Activated naive CD4-positive, alpha-beta T cell treated with anti-CD3 and anti-CD28 coated beads for 36 hours (primary cell): ENCODE measurements around the gene CDK15. TPM values are rescaled to one million over a fixed set of nuclear protein-coding genes. Genes with fewer than 3 reads are reported as not detected.
"Not testable (repeated sequence)": the region's sequence is repeated elsewhere in the genome, so short reads cannot be mapped to it uniquely, and the experiment has no call there.

Experiments
- CTCF ChIA-PET: fragments of 350-600 bp; sonication (Branson Sonifier 250); formaldehyde crosslinking; loops from one replicate; lab custom pipeline; 2021; ENCODE audit warnings: antibody characterized with exemption; lab: Charles Lee
- DNase-seq: peaks from one replicate; pipeline ENCODE4 v3.0.0-alpha.2; 2020
- H3K27ac Mint-ChIP-seq: one replicate; pipeline ENCODE4 v1.8.0; 2021; ENCODE audit warnings: mild to moderate bottlenecking, mixed read lengths
- H3K27me3 Mint-ChIP-seq: one replicate; pipeline ENCODE4 v1.8.0; 2021; ENCODE audit warnings: low read depth, mixed read lengths
- H3K36me3 Mint-ChIP-seq: one replicate; pipeline ENCODE4 v1.8.0; 2021; ENCODE audit warnings: low read depth, mixed read lengths
- H3K4me1 Mint-ChIP-seq: one replicate; pipeline ENCODE4 v1.8.0; 2021; ENCODE audit warnings: low read depth, mixed read lengths
- H3K4me3 Mint-ChIP-seq: one replicate; pipeline ENCODE4 v1.8.0; 2021; ENCODE audit warnings: mild to moderate bottlenecking, moderate library complexity, mixed read lengths
- H3K9me3 Mint-ChIP-seq: one replicate; pipeline ENCODE4 v1.8.0; 2021; ENCODE audit warnings: mixed read lengths
- intact Hi-C: fragments of 100-400 bp; cut with micrococcal nuclease; formaldehyde crosslinking; loops from one replicate; pipeline ENCODE4 v1.15.1; 2023
- total RNA-seq, 2 experiments: library from RNA; stranded (reverse); gene quantifications; one replicate each; pipeline ENCODE4 v1.2.3, GENCODE V29; 2021

The CDK15 gene
- total RNA-seq, 2 experiments from 2014 or later, result not detected

GRCh38 chr2:201839727-201840126, 33.4 kb downstream of the CDK15 start:
- CTCF ChIA-PET, result no interaction called here
- peaks cover 4% of the 10 kb centered on the region for H3K36me3 Mint-ChIP-seq
- intact Hi-C loops, result no loop called here
- H3K4me1 Mint-ChIP-seq, result no peaks in the 10 kb centered on the region
- no peak for DNase-seq
- no peak overlapping the region for H3K27ac Mint-ChIP-seq
- no peaks in the 10 kb centered on the region for H3K27me3 Mint-ChIP-seq
- no peak overlapping the region for H3K4me3 Mint-ChIP-seq
- peaks cover 6% of the 10 kb centered on the region for H3K9me3 Mint-ChIP-seq

GRCh38 chr2:201840726-201841125, 34.4 kb downstream of the CDK15 start:
- peaks cover 4% of the 10 kb centered on the region for H3K36me3 Mint-ChIP-seq
- no peaks in the 10 kb centered on the region for H3K4me1 Mint-ChIP-seq
- H3K4me3 Mint-ChIP-seq, result no peak overlapping the region
- CTCF ChIA-PET, result no interaction called here
- no peak overlapping the region for H3K27ac Mint-ChIP-seq
- no peaks in the 10 kb centered on the region for H3K27me3 Mint-ChIP-seq
- H3K9me3 Mint-ChIP-seq, result peaks cover 6% of the 10 kb centered on the region
- DNase-seq, result no peak
- intact Hi-C loops, result no loop called here

- CTCF ChIA-PET, result interaction anchor here (1.7 kb wide), 1 partner anchor 18 kb away, joined by 5 read pairs; no protein-coding TSS in a partner anchor
- intact Hi-C loops, result no loop called here
- no peaks in the 10 kb centered on the region for H3K4me1 Mint-ChIP-seq
- no peaks in the 10 kb centered on the region for H3K27me3 Mint-ChIP-seq
- no peak overlapping the region for H3K27ac Mint-ChIP-seq
- peaks cover 6% of the 10 kb centered on the region for H3K9me3 Mint-ChIP-seq
- H3K36me3 Mint-ChIP-seq, result peaks cover 4% of the 10 kb centered on the region
- no peak for DNase-seq
- no peak overlapping the region for H3K4me3 Mint-ChIP-seq
Measured at GRCh38 chr2:201842131-201842860, 36.0 kb downstream of the CDK15 start.

GRCh38 chr2:201844922-201845321, 38.6 kb downstream of the CDK15 start:
- H3K9me3 Mint-ChIP-seq, intact Hi-C loops, H3K36me3 Mint-ChIP-seq, H3K4me1 Mint-ChIP-seq, H3K27ac Mint-ChIP-seq, DNase-seq, H3K27me3 Mint-ChIP-seq, H3K4me3 Mint-ChIP-seq: not testable (repeated sequence)
- CTCF ChIA-PET, result interaction anchor here (0.6 kb wide), 1 partner anchor 116 kb away, joined by 5 read pairs; no protein-coding TSS in a partner anchor

- no peak overlapping the region for H3K4me3 Mint-ChIP-seq
- CTCF ChIA-PET, result interaction anchor here (1.1 to 2.6 kb wide), 2 partner anchors 12 to 14 kb away, joined by 3 to 7 read pairs; no protein-coding TSS in a partner anchor
- H3K27ac Mint-ChIP-seq, result no peak overlapping the region
Measured at GRCh38 chr2:201847481-201847880, 41.1 kb downstream of the CDK15 start.

GRCh38 chr2:201852462-201852861, 46.1 kb downstream of the CDK15 start:
- Mint-ChIP-seq H3K27ac (no peak overlapping the region), H3K27me3 (peaks cover 3% of the 10 kb centered on the region), H3K4me3 (no peak overlapping the region), H3K9me3 (no peaks in the 10 kb centered on the region), H3K36me3 (no peaks in the 10 kb centered on the region), H3K4me1 (no peaks in the 10 kb centered on the region)
- CTCF ChIA-PET, result no interaction called here
- DNase-seq, result no peak
- intact Hi-C loops, result no loop called here

More at GRCh38 chr2:201847481-201847880, 41.1 kb downstream of the CDK15 start:
- Mint-ChIP-seq H3K9me3 (no peaks in the 10 kb centered on the region), H3K27me3 (peaks cover 3% of the 10 kb centered on the region), H3K4me1 (no peaks in the 10 kb centered on the region), H3K36me3 (no peaks in the 10 kb centered on the region)
- intact Hi-C loops, result no loop called here
- no peak for DNase-seq

- Mint-ChIP-seq H3K9me3 (no peaks in the 10 kb centered on the region), H3K36me3 (no peaks in the 10 kb centered on the region), H3K27ac (no peak overlapping the region), H3K4me3 (no peak overlapping the region), H3K4me1 (peaks cover 2% of the 10 kb centered on the region), H3K27me3 (peaks cover 6% of the 10 kb centered on the region)
- intact Hi-C loops, result no loop called here
- CTCF ChIA-PET, result no interaction called here
- DNase-seq, result no peak
Measured at GRCh38 chr2:201852878-201853415, 46.6 kb downstream of the CDK15 start.

GRCh38 chr2:201854221-201854801, 48.0 kb downstream of the CDK15 start:
- peaks cover 3% of the 10 kb centered on the region for H3K27me3 Mint-ChIP-seq
- DNase-seq, result no peak
- H3K4me3 Mint-ChIP-seq, result no peak overlapping the region
- CTCF ChIA-PET, result interaction anchor here (0.7 kb wide), 2 partner anchors 16 to 303 kb away, joined by 3 to 4 read pairs; no protein-coding TSS in a partner anchor
- H3K27ac Mint-ChIP-seq, result no peak overlapping the region
- H3K4me1 Mint-ChIP-seq, result peaks cover 13% of the 10 kb centered on the region
- intact Hi-C loops, result no loop called here
- no peaks in the 10 kb centered on the region for H3K36me3 Mint-ChIP-seq
- no peaks in the 10 kb centered on the region for H3K9me3 Mint-ChIP-seq

GRCh38 chr2:201854841-201855240, 48.5 kb downstream of the CDK15 start:
- DNase-seq, result no peak
- H3K36me3 Mint-ChIP-seq, result no peaks in the 10 kb centered on the region
- no peak overlapping the region for H3K4me3 Mint-ChIP-seq
- no peak overlapping the region for H3K27ac Mint-ChIP-seq
- peaks cover 14% of the 10 kb centered on the region for H3K4me1 Mint-ChIP-seq
- intact Hi-C loops, result loop anchor here (5.0 kb wide), 1 partner anchor 58 kb away; no protein-coding TSS in a partner anchor
- peaks cover 3% of the 10 kb centered on the region for H3K27me3 Mint-ChIP-seq
- no peaks in the 10 kb centered on the region for H3K9me3 Mint-ChIP-seq
- CTCF ChIA-PET, result no interaction called here

- Mint-ChIP-seq H3K9me3 (no peaks in the 10 kb centered on the region), H3K27ac (no peak overlapping the region), H3K27me3 (peaks cover 3% of the 10 kb centered on the region), H3K36me3 (no peaks in the 10 kb centered on the region), H3K4me3 (no peak overlapping the region), H3K4me1 (peaks cover 14% of the 10 kb centered on the region)
- DNase-seq, result no peak
- intact Hi-C loops, result loop anchor here (5.0 kb wide), 1 partner anchor 58 kb away; no protein-coding TSS in a partner anchor
- CTCF ChIA-PET, result no interaction called here
Measured at GRCh38 chr2:201855356-201855755, 49.0 kb downstream of the CDK15 start.

GRCh38 chr2:201857326-201857725, 51.0 kb downstream of the CDK15 start:
- no peak overlapping the region for H3K27ac Mint-ChIP-seq
- DNase-seq, result no peak
- peaks cover 17% of the 10 kb centered on the region for H3K4me1 Mint-ChIP-seq
- intact Hi-C loops, result loop anchor here (5.0 kb wide), 1 partner anchor 60 kb away; no protein-coding TSS in a partner anchor
- CTCF ChIA-PET, result no interaction called here
- H3K36me3 Mint-ChIP-seq, result no peaks in the 10 kb centered on the region
- no peaks in the 10 kb centered on the region for H3K9me3 Mint-ChIP-seq
- H3K4me3 Mint-ChIP-seq, result no peak overlapping the region
- peaks cover 6% of the 10 kb centered on the region for H3K27me3 Mint-ChIP-seq
